Activated CD4-positive, alpha-beta T cell treated with anti-CD3 and anti-CD28 coated beads, Interleukin-2, amount 50 U/mL, for 24 hours (primary cell): Measurements from ENCODE around the gene MRTFA.

ENCODE experiments used
- DNase-seq, 2 donors: peaks; one replicate each; pipeline ENCODE4 v3.0.0-alpha.2; 2020; ENCODE audit warnings: low read depth in 1 of 2, low spot score in 1 of 2

MRTFA gene

DNA sequence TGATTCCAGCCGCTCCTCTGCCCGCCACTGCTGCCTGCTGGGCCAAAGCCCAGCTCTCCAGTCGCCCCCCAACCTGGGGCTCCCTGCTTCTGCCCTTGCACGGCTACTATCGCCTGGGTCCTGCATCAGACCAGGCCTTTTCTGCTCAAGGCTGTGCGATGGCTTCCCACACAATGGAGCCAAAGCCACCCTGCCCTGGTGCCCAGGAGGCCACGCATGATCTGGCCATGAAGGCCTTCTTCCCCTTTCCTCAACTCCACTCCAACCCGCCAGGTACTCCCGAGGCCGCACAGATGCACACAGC lies 220.3 kb downstream of the MRTFA start:
- DNase-seq, result no peak

DNA sequence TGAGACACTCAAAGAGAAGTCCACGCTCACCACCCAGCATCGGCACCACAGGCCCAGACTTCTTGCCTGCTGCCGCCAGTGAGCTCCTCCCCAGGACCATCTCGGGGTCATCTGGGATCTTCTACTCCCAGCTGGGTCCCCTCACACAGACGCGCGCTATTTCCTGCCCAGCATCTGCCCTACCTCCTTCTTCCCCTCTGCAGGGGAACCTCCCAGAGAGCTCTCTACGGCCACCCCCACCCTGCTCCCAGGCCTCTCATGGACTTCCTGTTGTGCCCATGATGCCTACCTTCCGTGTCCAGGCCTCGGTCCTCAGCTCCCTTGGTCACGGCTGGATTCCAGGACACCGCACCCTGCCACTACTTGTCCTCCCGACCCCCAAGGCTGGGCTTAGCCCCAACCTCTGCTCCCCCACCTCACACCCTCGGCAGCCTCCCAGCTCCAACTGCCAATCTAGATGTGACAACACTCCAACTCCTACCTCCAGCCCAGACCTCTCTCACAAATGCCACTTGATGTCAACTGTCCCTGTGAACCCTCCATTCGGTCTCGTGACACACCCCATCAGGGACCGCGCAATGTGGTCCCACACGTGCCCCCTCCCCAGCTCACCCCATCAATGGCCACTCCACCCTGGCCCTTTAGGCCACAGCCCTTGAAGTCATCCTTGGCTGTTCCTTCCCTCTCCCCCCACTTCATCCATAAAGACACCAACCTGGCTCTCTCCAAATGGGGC lies 220.8 kb downstream of the MRTFA start:
- DNase-seq, result no peak

DNA sequence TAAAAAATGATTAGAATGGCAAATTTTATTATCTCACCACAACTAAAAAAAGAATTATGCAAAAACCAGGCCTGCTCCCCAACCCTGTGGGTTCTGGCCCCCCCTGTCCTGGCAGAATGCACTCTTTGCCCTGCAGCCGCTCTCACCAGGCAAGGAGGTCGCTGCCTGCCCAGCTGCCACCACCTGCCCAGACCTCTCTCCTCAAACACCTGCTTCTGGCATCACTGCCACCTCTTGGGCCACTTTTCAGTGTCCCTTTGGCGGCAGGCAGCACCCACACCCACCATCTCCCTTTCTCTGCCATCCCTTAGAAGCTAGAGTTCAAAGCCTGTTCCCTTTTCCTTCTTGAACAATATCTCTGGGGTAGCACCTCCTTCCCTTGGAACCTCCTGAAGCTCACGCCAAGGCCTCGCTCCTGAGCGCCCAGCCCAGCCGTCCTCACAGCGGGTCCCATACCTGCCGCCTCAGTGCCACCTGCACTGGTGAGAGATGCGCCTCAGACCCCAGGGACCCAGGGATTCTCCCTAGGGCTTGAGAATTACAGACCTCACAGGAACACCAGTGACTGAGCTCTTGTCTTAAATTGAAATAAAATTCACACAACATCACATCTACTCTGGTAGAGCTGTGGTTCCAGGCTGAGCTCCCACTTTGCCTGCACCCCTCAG lies 221.5 kb downstream of the MRTFA start:
- no peak for DNase-seq

DNA sequence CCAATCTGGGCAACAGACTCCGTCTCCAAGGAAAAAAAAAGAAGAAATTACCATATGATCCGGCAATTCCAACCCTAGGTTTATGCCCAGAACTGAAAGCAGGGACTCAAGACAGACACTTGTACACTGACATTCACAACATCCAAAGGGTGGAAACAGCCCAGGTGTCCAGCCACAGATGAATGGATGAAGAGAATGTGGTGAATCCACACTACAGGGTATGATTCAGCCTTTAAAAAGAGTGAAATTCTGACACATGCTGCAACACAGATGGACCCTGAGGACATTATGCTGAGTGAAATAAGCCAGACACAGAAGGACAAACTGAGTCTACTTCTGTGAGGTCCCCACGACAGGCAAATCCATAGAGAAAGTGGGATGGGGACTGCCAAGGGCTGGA lies 222.2 kb downstream of the MRTFA start:
- no peak for DNase-seq

DNA sequence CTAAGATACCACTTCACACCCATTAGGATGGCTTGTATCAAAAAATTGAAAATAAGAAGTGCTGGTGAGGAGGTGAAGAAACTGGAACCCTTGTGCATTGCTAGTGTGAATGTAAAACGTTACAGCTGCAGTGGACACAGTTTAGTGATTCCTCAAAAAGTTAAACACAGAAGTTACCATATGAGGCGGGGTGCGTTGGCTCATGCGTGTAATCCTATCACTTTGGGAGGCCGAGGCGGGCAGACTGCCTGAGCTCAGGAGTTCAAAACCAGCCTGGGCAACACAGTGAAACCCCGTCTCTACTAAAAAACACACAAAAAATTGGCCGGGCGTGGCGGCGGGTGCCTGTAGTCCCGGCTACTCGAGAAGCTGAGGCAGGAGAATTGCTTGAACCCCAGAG lies 222.6 kb downstream of the MRTFA start:
- no peak for DNase-seq

DNA sequence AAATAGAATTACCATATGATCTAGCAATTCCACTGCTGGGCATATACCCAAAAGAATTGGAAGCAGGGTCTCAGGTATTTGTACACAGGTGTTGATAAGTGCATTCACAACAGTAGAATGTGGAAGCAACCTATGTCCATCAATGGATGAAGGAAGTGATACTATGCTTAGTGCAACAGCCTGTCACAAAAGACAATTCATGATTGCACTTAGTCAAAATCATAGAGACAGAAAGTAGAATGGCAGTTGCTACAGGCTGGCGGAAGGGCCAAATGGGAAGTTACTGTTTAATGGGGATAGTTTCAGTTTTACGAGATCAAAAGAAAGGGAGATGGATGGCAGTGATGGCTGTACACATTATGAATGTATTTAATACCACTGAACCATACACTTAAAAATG lies 224.1 kb downstream of the MRTFA start:
- no peak for DNase-seq

DNA sequence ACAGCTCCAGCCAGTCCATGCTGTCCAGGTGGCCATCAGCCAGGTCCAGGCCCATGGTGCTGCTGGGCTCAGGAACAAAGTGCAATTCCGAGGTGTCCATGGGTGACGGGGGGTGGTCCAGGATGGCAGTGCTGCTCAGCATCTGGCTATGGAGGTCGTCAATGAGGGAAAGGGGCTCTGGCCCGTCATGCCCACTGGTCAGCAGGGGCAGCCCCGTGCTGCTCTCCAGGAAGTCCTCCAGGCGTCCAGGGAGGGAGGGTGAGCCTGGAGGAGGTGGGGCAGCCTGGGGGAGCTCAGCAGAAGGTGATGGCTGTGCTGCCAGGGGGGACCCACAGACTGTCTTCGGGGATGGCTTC lies 225.0 kb downstream of the MRTFA start:
- DNase-seq, result no peak

DNA sequence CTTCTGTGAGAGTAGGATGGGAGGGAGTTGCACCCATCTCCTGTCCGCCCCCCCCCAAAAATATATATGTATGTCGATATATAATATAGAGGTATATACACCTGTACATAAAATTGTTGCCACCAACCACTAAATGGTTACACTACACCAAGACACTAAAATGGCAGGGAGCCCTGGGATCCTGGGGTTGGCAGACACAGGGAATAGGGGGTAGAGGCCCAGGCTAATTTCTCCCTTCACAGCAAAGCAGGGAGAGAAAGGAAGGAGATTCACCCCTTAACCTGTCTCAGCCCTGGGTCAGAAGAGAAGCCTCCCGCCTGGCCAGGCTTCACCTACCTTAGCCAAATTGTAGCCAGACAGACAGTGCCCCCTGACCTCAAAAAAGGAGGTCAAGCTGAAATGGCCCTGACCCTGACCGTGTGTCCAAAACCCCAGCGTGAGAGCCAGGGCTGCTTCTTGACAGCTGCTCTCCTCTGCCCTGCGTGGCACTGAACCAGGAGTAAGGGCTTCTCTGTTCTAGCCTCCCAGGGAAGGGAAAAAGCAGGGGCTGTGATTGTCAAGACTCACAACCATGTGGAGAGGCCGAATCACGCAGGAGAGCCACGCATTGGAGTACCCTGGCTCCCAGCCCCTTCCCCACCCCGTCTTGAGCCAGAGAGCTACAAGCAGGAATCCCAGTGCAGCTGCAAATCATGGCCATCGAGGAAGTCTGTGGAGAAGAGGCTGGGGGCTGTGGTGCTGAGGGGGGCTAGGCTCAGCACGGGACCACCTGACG lies 225.6 kb downstream of the MRTFA start:
- DNase-seq, result no peak

DNA sequence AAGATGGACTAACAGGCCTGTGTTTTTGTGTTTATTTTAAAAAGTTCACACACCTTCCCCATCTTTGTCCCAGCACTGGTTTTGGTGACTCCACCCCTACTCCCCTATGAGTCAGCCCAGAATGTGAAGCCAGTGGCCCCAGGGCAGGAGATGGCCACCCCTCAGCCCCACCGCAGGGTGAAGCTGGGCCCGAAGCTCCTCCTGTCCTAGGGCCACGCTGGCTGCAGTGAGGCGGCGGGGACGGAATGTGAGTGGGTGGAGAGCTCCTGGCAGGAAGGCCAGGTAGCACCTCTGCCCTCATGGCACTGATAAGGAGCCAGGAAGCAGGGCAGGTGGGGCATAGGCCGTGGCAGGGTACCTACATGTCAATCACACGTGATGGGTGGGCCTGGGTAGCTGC lies 226.2 kb downstream of the MRTFA start:
- DNase-seq, result no peak

DNA sequence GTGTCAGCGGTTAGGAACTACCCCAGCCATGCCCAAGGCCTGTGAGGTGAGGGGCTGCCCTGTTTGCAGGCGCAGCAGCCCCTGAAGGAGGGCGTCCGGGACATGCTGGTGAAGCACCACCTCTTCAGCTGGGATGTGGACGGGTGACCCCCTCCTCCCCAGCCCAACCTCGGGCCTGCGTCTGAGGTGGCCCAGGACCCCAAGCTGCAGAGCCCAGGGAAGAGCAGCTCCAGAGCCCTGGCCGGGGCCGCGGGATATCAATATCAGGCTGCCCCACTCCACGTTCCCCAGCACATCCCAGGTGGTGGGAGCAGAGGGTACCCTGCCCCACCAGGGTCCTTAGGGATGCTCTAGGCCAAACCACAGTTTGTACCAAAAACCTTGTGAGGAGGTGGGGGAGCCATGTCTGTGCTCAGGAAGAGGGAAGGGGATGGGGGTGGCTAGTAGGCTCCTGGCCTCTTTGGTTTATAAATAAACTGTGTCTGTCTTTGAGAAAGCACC lies 226.9 kb downstream of the MRTFA start:
- no peak for DNase-seq

DNA sequence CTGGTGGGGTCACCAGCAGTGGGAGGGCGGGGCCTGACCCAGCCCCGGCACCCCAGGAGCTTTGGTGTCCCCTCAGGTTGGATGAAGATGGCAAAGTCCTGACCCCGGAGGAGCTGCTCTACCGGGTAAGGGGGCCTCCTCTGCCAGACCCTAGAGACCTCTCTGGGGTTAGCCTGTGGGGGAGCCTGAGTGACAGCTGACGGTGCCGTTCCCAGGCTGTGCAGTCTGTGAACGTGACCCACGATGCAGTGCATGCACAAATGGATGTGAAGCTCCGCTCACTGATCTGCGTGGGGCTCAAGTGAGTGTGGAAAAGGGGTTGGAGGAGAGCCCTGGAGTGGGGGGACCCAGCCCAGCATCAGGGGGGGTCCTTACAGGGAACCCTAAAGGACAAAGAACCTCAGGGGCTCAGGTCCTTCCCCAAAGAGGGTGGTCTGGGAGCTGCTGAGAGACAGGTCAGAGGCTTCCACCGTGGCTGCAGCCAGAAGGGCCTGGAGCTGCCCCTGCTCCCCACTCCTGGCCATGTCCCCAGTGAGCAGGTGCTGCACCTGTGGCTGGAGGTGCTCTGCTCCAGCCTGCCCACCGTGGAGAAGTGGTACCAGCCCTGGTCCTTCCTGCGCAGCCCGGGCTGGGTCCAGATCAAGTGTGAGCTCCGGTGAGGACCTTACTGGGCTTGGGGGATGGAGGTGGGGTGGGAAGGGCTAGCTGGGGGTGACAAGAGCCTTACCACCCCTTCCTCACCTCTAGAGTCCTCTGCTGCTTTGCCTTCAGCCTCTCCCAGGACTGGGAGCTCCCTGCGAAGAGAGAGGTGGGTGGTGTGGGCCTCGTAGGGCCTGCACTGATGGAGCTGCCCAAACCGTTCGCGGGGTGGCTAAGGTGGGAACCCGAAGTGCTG lies 227.6 kb downstream of the MRTFA start:
- DNase-seq, result no peak

DNA sequence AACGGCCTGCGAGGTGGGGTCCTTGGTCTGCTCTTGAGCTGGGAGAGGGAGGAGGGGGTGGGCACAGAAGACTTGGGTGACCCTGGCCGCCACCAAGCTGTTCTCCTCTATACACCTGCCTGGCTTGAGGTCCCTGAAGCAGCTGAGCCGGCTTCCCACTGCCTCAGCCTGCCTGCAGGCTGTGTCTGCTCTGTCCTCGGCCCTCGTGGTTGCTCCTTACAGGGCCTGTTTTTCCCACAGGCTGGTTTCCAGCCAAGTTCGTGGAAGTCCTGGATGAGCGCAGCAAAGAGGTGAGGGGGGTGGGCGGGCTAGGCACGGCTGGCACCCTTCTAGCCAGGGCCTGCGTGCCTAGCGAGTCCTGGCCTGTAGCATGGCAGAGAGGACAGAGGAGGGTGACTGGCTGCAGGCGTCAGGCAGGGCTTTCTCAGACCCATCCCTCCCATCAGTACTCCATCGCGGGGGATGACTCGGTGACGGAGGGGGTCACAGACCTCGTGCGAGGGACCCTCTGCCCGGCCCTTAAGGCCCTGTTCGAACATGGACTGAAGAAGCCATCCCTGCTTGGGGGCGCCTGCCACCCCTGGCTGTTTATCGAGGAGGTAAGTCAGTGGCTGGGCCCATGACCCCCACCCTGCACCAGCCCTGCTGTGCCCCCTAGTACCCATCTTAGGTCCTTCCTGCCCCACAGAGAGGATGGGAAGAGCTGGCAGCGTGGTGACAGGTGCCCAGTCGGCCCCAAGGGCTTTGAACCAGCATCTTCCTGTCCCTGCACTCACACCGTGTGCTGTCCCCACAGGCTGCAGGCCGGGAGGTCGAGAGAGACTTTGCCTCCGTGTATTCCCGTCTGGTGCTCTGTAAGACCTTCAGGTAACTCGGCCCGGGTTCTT lies 228.4 kb downstream of the MRTFA start:
- no peak for DNase-seq

DNA sequence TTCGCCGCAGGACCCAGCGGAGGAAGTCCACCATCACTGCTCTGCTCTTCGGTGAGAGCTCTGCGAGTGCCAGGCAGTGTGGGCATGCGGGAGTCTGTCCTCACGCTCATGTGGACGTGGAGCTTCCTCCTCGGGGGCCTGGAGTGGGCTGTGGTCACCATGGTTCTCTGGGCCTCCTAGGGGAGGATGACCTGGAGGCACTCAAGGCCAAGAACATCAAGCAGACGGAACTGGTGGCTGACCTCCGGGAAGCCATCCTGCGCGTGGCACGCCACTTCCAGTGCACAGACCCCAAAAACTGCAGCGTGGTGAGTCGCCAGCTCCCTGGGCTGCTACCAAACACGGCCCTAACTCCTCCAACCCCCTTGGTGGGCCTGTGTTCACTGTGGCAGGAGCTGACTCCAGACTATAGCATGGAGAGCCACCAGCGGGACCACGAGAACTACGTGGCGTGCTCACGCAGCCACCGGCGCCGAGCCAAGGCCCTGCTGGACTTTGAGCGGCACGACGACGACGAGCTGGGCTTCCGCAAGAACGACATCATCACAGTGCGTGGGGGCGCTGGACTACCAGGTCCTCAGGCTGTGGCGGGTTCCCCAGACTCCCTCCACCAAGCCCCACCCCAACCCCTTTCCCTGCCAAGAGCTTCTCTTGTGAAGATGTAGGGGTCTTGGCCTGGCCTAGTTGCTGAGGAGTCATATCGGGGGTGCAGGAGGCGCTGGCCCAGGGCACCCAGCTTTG lies 229.3 kb downstream of the MRTFA start:
- DNase-seq, result no peak

DNA sequence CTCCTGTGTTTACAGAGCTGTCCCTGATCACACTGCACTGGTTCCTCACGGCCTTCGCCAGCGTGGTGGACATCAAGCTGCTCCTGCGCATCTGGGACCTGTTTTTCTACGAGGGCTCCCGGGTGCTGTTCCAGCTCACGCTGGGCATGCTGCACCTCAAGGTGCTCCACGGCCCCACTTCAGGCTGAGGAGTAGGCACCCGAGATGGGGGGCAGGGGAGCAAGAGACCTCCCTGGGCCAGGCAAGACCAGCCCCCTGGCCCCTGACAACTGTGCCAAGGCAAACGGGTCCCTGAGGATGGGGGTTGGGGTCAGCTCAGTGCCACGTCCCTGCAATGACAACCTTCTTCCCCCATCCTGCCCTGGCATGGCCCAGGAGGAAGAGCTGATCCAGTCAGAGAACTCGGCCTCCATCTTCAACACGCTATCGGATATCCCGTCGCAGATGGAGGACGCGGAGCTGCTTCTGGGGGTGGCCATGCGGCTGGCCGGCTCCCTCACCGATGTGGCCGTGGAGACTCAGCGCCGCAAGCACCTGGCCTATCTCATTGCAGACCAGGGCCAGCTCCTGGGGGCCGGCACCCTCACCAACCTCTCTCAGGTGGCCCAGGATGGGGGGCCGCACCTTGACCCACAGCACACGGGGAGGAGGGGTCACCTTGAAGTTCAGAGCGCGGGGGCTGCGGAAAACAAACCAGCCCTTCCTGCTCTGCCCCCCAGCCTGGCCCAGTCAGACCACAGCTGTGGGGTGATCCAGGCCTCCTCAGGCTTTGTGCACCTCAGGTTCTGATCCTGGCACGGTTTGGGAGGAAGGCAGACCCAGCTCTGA lies 230.2 kb downstream of the MRTFA start:
- no peak for DNase-seq

DNA sequence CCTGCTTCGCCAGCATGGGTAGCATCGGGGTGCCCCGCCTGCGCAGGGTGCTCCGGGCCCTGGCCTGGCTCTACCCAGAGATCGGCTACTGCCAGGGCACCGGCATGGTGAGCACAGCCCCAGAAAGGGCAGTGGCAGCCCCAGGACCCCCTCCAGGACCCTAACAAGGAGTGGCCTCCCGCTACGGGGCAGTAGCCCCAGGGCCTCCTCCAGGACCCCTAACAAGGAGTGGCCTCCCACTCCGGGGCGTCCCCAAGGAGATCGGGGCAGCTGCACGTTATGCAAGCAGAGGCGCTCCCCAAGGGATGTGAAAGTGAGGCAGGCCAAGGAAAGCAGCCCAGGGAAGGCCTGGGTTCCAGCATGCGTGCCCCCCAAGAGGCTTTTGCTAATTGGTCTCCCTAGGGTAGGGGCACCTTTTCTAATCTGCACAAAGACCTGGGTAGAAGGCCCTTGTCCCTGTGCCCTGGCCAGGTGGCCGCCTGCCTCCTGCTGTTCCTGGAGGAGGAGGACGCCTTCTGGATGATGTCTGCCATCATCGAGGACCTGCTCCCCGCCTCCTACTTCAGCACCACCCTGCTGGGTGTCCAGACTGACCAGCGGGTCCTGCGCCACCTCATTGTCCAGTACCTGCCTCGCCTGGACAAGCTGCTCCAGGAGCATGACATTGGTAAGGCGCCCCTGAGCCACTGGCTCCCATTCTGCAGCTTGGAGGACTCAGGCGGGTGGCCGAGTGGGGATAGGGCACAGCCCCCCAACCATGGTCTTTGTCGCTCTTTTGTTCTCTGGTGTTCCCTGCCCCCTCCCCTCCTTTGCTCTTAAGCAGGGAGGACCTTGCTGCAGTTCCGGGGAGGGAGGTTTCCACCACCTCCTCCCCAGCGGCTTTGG lies 231.1 kb downstream of the MRTFA start:
- no peak for DNase-seq

DNA sequence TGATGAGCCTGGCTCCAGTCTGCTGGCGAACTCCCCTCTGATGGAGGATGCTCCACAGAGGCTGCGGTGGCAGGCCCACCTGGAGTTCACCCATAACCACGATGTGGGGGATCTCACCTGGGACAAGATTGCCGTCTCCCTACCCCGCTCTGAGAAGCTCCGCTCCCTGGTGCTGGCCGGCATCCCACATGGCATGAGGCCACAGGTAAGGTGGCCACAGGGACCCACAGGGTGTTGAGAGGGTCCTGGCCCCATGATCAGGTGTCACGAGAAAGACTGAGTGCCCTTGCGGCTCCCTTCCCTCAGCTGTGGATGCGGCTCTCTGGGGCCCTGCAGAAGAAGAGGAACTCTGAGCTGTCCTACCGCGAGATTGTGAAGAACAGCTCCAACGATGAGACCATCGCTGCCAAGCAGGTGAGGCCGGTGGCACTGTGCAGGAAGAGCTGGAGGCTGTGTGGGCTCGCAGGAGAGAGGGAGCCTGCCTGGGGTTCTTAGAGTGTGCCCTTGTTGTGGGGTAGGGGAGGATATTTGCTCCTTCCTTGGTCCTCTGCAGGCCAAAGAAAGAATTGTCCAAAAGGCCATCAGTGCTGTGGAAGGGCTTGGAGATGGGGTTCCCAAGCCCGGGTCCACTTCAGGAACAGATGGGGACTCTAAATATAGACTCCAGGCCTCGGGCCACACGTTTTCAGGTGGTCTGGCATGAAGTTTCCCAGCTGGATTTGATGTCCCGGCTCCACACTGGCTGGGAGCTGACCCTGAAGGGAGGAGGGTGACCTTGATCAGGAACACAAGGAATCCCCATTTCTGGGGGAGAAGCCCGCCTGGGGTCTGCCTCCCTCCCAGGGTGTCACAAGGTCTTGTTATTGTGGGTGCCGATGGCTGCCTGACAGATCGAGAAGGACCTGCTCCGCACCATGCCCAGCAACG lies 232.0 kb downstream of the MRTFA start:
- DNase-seq, result no peak

DNA sequence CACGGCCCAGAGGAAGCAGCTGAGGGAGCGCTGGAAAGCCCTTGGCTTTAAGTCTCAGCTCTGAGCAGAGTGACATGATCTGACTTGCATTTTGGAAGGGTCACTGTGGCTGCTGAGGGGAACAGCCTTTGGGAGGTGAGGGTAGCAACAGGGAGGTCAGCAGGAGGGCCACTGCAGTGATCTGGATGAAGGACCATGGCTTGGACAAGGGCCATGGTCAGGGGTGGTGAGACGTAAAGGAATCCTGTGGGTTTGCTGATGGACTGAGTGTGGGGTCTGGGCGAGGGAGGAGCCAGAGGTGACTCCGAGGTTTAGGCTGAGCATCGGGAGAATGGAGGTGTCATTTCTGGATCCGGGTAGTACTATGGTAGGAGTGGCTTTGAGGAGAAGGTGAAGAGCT lies 232.9 kb downstream of the MRTFA start:
- DNase-seq, result no peak
